ENCODE results near the gene ASXL3.

DNA sequence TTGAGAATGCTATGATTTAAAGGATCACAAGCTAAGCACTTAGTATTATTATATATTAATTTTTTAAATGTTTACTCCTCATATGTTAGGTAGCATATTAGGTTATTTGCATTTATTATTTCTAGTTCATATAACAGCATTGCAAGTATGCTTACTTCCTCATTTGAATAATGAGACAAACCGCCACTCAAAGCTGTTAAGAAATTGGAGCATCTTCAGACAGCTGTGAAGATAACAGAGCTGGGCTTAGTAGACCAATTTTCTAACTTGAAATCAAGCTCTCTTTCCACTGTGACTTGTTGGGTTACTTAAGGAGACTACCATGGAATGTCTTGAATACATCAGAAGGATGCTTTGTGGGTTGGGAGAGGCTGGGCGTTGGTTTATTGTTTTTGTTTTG lies 139.3 kb downstream of the ASXL3 start:
- TF ChIP-seq, protein P1, sequence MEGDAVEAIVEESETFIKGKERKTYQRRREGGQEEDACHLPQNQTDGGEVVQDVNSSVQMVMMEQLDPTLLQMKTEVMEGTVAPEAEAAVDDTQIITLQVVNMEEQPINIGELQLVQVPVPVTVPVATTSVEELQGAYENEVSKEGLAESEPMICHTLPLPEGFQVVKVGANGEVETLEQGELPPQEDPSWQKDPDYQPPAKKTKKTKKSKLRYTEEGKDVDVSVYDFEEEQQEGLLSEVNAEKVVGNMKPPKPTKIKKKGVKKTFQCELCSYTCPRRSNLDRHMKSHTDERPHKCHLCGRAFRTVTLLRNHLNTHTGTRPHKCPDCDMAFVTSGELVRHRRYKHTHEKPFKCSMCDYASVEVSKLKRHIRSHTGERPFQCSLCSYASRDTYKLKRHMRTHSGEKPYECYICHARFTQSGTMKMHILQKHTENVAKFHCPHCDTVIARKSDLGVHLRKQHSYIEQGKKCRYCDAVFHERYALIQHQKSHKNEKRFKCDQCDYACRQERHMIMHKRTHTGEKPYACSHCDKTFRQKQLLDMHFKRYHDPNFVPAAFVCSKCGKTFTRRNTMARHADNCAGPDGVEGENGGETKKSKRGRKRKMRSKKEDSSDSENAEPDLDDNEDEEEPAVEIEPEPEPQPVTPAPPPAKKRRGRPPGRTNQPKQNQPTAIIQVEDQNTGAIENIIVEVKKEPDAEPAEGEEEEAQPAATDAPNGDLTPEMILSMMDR (IDR thresholded peaks at IDR 0.05; ENCODE audit: extremely low read depth in 1 of 2, insufficient read depth in 1 of 2, low read depth in 1 of 2, low read length in 2 of 2) = no peak
- no peak for TF ChIP-seq POLR2A (IDR thresholded peaks at IDR 0.05; ENCODE audit: low read depth, low read length)
